Lung (tissue), 12 donors: ENCODE results near the gene PALD1. TPM values are rescaled to one million over a fixed set of nuclear protein-coding genes. Genes with fewer than 3 reads are reported as not detected.
A peak's percentile ranks its signal among the peaks of the same experiment; 100 is the strongest.

ENCODE experiments used
- ATAC-seq: fragments of 200-7000 bp; cut with Tn5 transposase; one replicate; pipeline ENCODE4 v1.9.1; 2020; ENCODE audit warnings: moderate number of reproducible peaks; ENCODE audit not compliant: insufficient read depth, low FRiP score
- DNase-seq, 3 donors: peaks; one replicate each; pipeline ENCODE4 v3.0.0-alpha.2; 2013 to 2017
- H3K27ac ChIP-seq, 2 donors: one replicate each; pipeline ENCODE4 v1.5.1; 2013; ENCODE audit warnings: mild to moderate bottlenecking in 2 of 2, moderate library complexity in 2 of 2, control low read depth in 1 of 2, inconsistent platforms in 1 of 2, low read depth in 1 of 2, low read length in 1 of 2
- H3K27me3 ChIP-seq, 3 donors: one replicate each; pipeline ENCODE4 v1.5.1; 2013; ENCODE audit warnings: low read length in 2 of 3; ENCODE audit not compliant: control insufficient read depth in 3 of 3, insufficient read depth in 3 of 3
- H3K36me3 ChIP-seq, 4 donors: one replicate each; pipeline ENCODE4 v1.5.1; 2013; ENCODE audit warnings: low read length in 4 of 4, mild to moderate bottlenecking in 1 of 4, moderate library complexity in 1 of 4; ENCODE audit not compliant: control insufficient read depth in 4 of 4, insufficient read depth in 4 of 4
- H3K4me1 ChIP-seq, 5 donors: one replicate each; pipeline ENCODE4 v1.5.1; 2013; ENCODE audit warnings: low read length in 5 of 5, mild to moderate bottlenecking in 2 of 5, moderate library complexity in 1 of 5; ENCODE audit not compliant: control insufficient read depth in 5 of 5, insufficient read depth in 5 of 5
- H3K4me3 ChIP-seq: one replicate; pipeline ENCODE4 v1.5.1; 2013; ENCODE audit warnings: mild to moderate bottlenecking, control low read depth, moderate library complexity
- H3K9ac ChIP-seq, 2 donors: one replicate each; pipeline ENCODE4 v1.5.1; 2013; ENCODE audit warnings: low read length in 2 of 2, control low read depth in 1 of 2; ENCODE audit not compliant: insufficient read depth in 1 of 2
- H3K9me3 ChIP-seq, 4 donors: one replicate each; pipeline ENCODE4 v1.5.1; 2013; ENCODE audit warnings: low read length in 3 of 4, mild to moderate bottlenecking in 1 of 4, moderate library complexity in 1 of 4; ENCODE audit not compliant: control insufficient read depth in 4 of 4, insufficient read depth in 3 of 4
- CTCF ChIP-seq: IDR thresholded peaks from 2 replicates; pipeline ENCODE4 v1.5.1; 2012; ENCODE audit warnings: mild to moderate bottlenecking; ENCODE audit errors: control extremely low read depth, extremely low read depth
- WGBS, 2 donors: extraction: QIAGEN DNeasy Blood & Tissue Kit; methylation state at CpG; one replicate each; pipeline ENCODE4 v1.1.7; 2013; 5-methylcytosine and 5-hydroxymethylcytosine counted together
- polyA plus RNA-seq, 2 donors: library from polyadenylated mRNA; stranded (reverse); fragments of 200-250 nt; gene quantifications; one replicate each; pipeline ENCODE4 v1.2.1, GENCODE V29; 2013
- total RNA-seq, 2 donors: library from RNA; depleted of rRNA in 1 of 2; stranded (reverse); fragments of >200 nt in 1 of 2; gene quantifications; one replicate each; pipeline ENCODE4 v1.2.1, GENCODE V29; 2014 to 2021
- donor health status: control.
- donor health status: control.
- donor health status: Bipolar disorder and iron deficiency.
- donor health status: healthy.
- donor health status: DM: yes; HTN: yes; CAD: no.

Gene PALD1
- total and polyA plus RNA-seq, 4 donors, result 10.5 to 19.7 (median 15.6) TPM

DNA sequence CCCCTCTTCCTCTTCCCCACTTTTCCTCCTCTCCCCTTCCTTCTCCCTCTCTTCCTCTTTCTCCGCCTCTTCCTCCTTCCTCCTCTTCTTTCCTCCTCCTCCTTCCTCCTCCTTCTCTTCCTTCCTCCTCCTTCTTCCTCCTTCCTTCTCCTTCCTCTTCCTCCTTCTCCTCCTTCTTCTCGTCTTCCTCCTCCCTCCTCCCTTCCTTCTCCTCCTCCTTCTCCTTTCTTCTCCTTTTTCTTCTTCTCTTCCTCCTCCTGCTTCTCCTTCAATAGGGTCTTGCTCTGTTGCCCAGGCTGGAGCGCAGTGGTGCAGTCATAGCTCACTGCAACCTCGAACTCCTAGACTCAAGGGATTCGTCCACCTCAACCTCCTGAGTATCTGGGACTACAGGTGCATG, 56.9 kb downstream of the PALD1 start:
- no peak for TF ChIP-seq CTCF
- ATAC-seq, result no peak
- H3K4me3 ChIP-seq, result no peak overlapping the region
- H3K9ac ChIP-seq, result no peak overlapping the region
- no peak for DNase-seq
- no peaks in the 10 kb centered on the region for H3K27me3 ChIP-seq
- no peaks in the 10 kb centered on the region for H3K9me3 ChIP-seq
- H3K27ac ChIP-seq, result no peak overlapping the region
- H3K36me3 ChIP-seq, result peaks cover 0 to 32% (median 13%) of the 10 kb centered on the region in 4 donors
- peaks cover 0 to 21% (median 14%) of the 10 kb centered on the region in 5 donors for H3K4me1 ChIP-seq
- 81 to 86% methylated on average over 5 of the region's 5 CpGs for WGBS, 2 donors

GRCh38 chr10:70536196-70536861, 57.8 kb downstream of the PALD1 start:
- Histone ChIP-seq H3K4me1 (peaks cover 0 to 21% (median 14%) of the 10 kb centered on the region in 5 donors), H3K27ac (no peak overlapping the region), H3K4me3 (no peak overlapping the region), H3K27me3 (no peaks in the 10 kb centered on the region), H3K9ac (no peak overlapping the region), H3K36me3 (peaks cover 0 to 34% (median 19%) of the 10 kb centered on the region in 4 donors), H3K9me3 (no peaks in the 10 kb centered on the region)
- ATAC-seq (no peak), DNase-seq (peak in 2 of 3 donors; percentile 40 to 52)
- WGBS, 2 donors, result 79 to 83% methylated on average over 8 of the region's 8 CpGs
- TF ChIP-seq CTCF, result no peak

- Histone ChIP-seq H3K4me1 (peaks cover 0 to 21% (median 14%) of the 10 kb centered on the region in 5 donors), H3K36me3 (peaks cover 0 to 31% (median 22%) of the 10 kb centered on the region in 4 donors), H3K27me3 (no peaks in the 10 kb centered on the region), H3K9me3 (no peaks in the 10 kb centered on the region), H3K27ac (peak overlapping the region in 1 of 2 donors; percentile 8), H3K9ac (no peak overlapping the region), H3K4me3 (no peak overlapping the region)
- WGBS, 2 donors, result 71 to 79% methylated on average over 15 of the region's 15 CpGs
- ATAC-seq (no peak), DNase-seq (no peak)
- no peak for TF ChIP-seq CTCF
These were observed 59.0 kb downstream of the PALD1 start for GRCh38 chr10:70537398-70538194.
